K562 (cell line): ENCODE measurements around the gene GALNT13. TPM values are rescaled to one million over a fixed set of nuclear protein-coding genes. Genes with fewer than 3 reads are reported as not detected.

Source experiments
- ATAC-seq: fragments of 200-7000 bp; cut with Tn5 transposase; 3 replicates; pipeline ENCODE4 v1.9.1; 2020; ENCODE audit warnings: moderate library complexity
- BruUV-seq: library from RNA; stranded (reverse); fragments of 400-500 nt; replicated peaks from 2 replicates; lab custom pipeline; 2021; lab: Mats Ljungman, UMichigan
- CTCF ChIA-PET: fragments of 300-600 bp; formaldehyde crosslinking; extraction: SDS; loops from one replicate; lab custom pipeline; 2021; ENCODE audit warnings: low intra/inter-chr PET ratio; lab: Yijun Ruan, JAX
- POLR2A ChIA-PET: fragments of 300-600, 350-650 bp; sonication (Branson Sonifier 250); formaldehyde crosslinking; extraction: SDS; loops from one replicate; lab custom pipeline; 2021; ENCODE audit warnings: antibody characterized with exemption, inconsistent platforms; lab: Yijun Ruan, JAX
- DNase-seq, 4 experiments: peaks; one replicate each; pipeline versions ENCODE4 v3.0.0 to v3.0.0-alpha.2; 2011 to 2018; ENCODE audit warnings: low spot score in 3 of 4, mixed read lengths in 3 of 4; ENCODE audit errors: extremely low read depth in 1 of 4
- FAIRE-seq: peaks from 2 replicates; lab custom pipeline; 2011; peaks lifted over from hg19 to GRCh38; lab: Jason Lieb, UNC
- H2AFZ ChIP-seq: 2 replicates; pipeline ENCODE4 v1.6.0; 2011; ENCODE audit warnings: low read depth, low read length, control low read depth, inconsistent platforms
- H3K27ac ChIP-seq: fragments of 200-600 bp; 3 replicates; pipeline ENCODE4 v1.8.0; 2011; ENCODE audit warnings: low read depth, mild to moderate bottlenecking, control low read depth, inconsistent platforms, low read length, moderate library complexity, mixed read lengths; ENCODE audit errors: extremely low read depth
- H3K27me3 ChIP-seq, 2 experiments: fragments of 300-600 bp in 1 of 2; 2 replicates in 1 of 2; 3 replicates in 1 of 2; pipeline versions ENCODE4 v1.6.0 to v1.8.0; 2011; ENCODE audit warnings: inconsistent platforms in 2 of 2, low read length in 2 of 2, mild to moderate bottlenecking in 1 of 2, mixed read lengths in 1 of 2, moderate library complexity in 1 of 2; ENCODE audit not compliant: control insufficient read depth in 2 of 2, insufficient read depth in 2 of 2
- H3K36me3 ChIP-seq: fragments of 300-600 bp; 3 replicates; pipeline ENCODE4 v1.8.0; 2011; ENCODE audit warnings: mild to moderate bottlenecking, low read length, inconsistent platforms; ENCODE audit not compliant: control insufficient read depth, insufficient read depth
- H3K4me1 ChIP-seq, 2 experiments: fragments of 200-600 bp in 1 of 2; replicated peaks in 1 of 2; 2 replicates in 1 of 2; 3 replicates in 1 of 2; pipeline versions ENCODE4 v1.5.1 to v1.8.0; 2011; ENCODE audit warnings: inconsistent platforms in 2 of 2, low read length in 2 of 2, mild to moderate bottlenecking in 1 of 2, mixed read lengths in 1 of 2, moderate library complexity in 1 of 2; ENCODE audit not compliant: control insufficient read depth in 2 of 2, insufficient read depth in 2 of 2
- H3K4me2 ChIP-seq: 2 replicates; pipeline ENCODE4 v1.6.1; 2011; ENCODE audit warnings: low read length, control low read depth, inconsistent platforms, mixed read lengths; ENCODE audit not compliant: insufficient read depth
- H3K4me3 ChIP-seq: fragments of 200-600 bp; sonication (generic), shearing (Covaris generic); 2 replicates; pipeline ENCODE4 v1.5.1; 2016; ENCODE audit warnings: control low read depth, inconsistent platforms
- H3K79me2 ChIP-seq: fragments of 200-600 bp; 3 replicates; pipeline ENCODE4 v1.8.0; 2011; ENCODE audit warnings: low read length, inconsistent platforms; ENCODE audit not compliant: control insufficient read depth, insufficient read depth
- H3K9ac ChIP-seq, 2 experiments: 2 replicates each; pipeline versions ENCODE4 v1.6.0 to v1.6.1; 2011; ENCODE audit warnings: low read depth in 2 of 2, low read length in 2 of 2, control low read depth in 1 of 2, inconsistent platforms in 1 of 2, mild to moderate bottlenecking in 1 of 2, mixed read lengths in 1 of 2; ENCODE audit not compliant: insufficient read depth in 1 of 2
- H3K9me1 ChIP-seq: one replicate; pipeline ENCODE4 v1.6.0; 2011; ENCODE audit warnings: inconsistent platforms, mild to moderate bottlenecking, low read length, moderate library complexity; ENCODE audit not compliant: control insufficient read depth, insufficient read depth
- H3K9me3 ChIP-seq: replicated peaks from 2 replicates; pipeline ENCODE4 v1.5.1; 2011; ENCODE audit warnings: low read depth, low read length, inconsistent platforms; ENCODE audit not compliant: control insufficient read depth, insufficient read depth
- H4K20me1 ChIP-seq: replicated peaks from 2 replicates; pipeline ENCODE4 v1.6.1; 2011; ENCODE audit warnings: low read length, inconsistent platforms, mixed read lengths; ENCODE audit not compliant: control insufficient read depth, insufficient read depth
- BCOR ChIP-seq: fragments of 450-650 bp; IDR thresholded peaks from 2 replicates; pipeline ENCODE4 v1.6.1; 2016
- BRD9 ChIP-seq: fragments of 450-650 bp; IDR thresholded peaks from 2 replicates; pipeline ENCODE4 v1.6.1; 2018; ENCODE audit warnings: low read depth; ENCODE audit not compliant: partially characterized antibody
- CBFA2T2 ChIP-seq: fragments of 450-650 bp; conservative IDR thresholded peaks from 2 replicates; pipeline ENCODE4 v1.6.1; 2017; ENCODE audit warnings: mild to moderate bottlenecking
- KHSRP ChIP-seq: fragments of 450-650 bp; IDR thresholded peaks from 2 replicates; pipeline ENCODE4 v1.6.1; 2017
- MNT ChIP-seq, 2 experiments: fragments of 450-650 bp; conservative IDR thresholded peaks; 2 replicates each; pipeline ENCODE4 v1.6.1; 2017; ENCODE audit warnings: mild to moderate bottlenecking in 2 of 2, moderate library complexity in 2 of 2
- NRF1 ChIP-seq, 2 experiments: fragments of 450-650 bp; IDR thresholded peaks in 1 of 2; conservative IDR thresholded peaks in 1 of 2; 2 replicates each; pipeline ENCODE4 v1.6.1; 2014; ENCODE audit warnings: mild to moderate bottlenecking in 2 of 2
- RBM22 ChIP-seq: fragments of 200-400 bp; formaldehyde crosslinking; IDR thresholded peaks from 2 replicates; pipeline ENCODE4 v1.6.1; 2018; ENCODE audit warnings: low read length, low read depth; ENCODE audit not compliant: poor library complexity, severe bottlenecking
- RNF2 ChIP-seq: sonication (generic); IDR thresholded peaks from 2 replicates; pipeline ENCODE4 v1.6.1; 2016
- SAFB ChIP-seq: fragments of 200-400 bp; formaldehyde crosslinking; IDR thresholded peaks from 2 replicates; pipeline ENCODE4 v1.6.1; 2017; ENCODE audit warnings: low read depth, low read length, borderline replicate concordance
- SIN3B ChIP-seq: fragments of 450-650 bp; IDR thresholded peaks from 2 replicates; pipeline ENCODE4 v1.6.1; 2017; ENCODE audit warnings: low read depth, mild to moderate bottlenecking, moderate library complexity
- SOX6 ChIP-seq: fragments of 450-650 bp; IDR thresholded peaks from 2 replicates; pipeline ENCODE4 v1.6.1; 2014; ENCODE audit warnings: mild to moderate bottlenecking
- TOE1 ChIP-seq, 2 experiments: fragments of 450-650 bp in 1 of 2; sonication (generic) in 1 of 2; formaldehyde crosslinking in 1 of 2; IDR thresholded peaks; 2 replicates each; pipeline versions ENCODE4 v1.7.1 to v1.8.0; 2016 to 2022; ENCODE audit warnings: borderline replicate concordance in 2 of 2, mild to moderate bottlenecking in 2 of 2, antibody characterized with exemption in 1 of 2, inconsistent platforms in 1 of 2, low read depth in 1 of 2, missing genetic modification reagents in 1 of 2, moderate library complexity in 1 of 2
- ZNF347 ChIP-seq: fragments of 450-650 bp; formaldehyde crosslinking; IDR thresholded peaks from 2 replicates; pipeline ENCODE4 v1.4.0; 2020; ENCODE audit warnings: low read depth, mild to moderate bottlenecking, moderate library complexity
- ZNF589 ChIP-seq: fragments of 200-800 bp; sonication (Bioruptor generic); IDR thresholded peaks from 2 replicates; pipeline ENCODE4 v1.6.1; 2016; ENCODE audit warnings: low read depth, missing genetic modification characterization, missing compliant biosample characterization
- WGBS: fragments of 100-300 bp; shearing (Covaris generic); methylation state at CpG from one replicate; pipeline ENCODE4 v1.1.6; 2016; ENCODE audit warnings: low coverage, mixed read lengths; ENCODE audit not compliant: insufficient coverage; ENCODE audit errors: missing lambda C conversion rate; 5-methylcytosine and 5-hydroxymethylcytosine counted together
- in situ Hi-C: fragments of 300-500 bp; cut with MboI; formaldehyde crosslinking; loops from 4 replicates; pipeline ENCODE4 v1.15.0; 2018; ENCODE audit warnings: inconsistent platforms, mixed read lengths
- intact Hi-C: fragments of 100-400 bp; cut with micrococcal nuclease; formaldehyde crosslinking; loops from 2 replicates; pipeline ENCODE4 v1.14.2; 2022
- polyA plus RNA-seq, 8 experiments: library from polyadenylated mRNA; depleted of rRNA in 4 of 8; stranded (reverse) in 5 of 8; unstranded in 3 of 8; fragments of >200 nt; fragmentation: Nextera tagmentation in 2 of 8; fragmentation: Illumina TruSeq in 1 of 8; extraction: Ambion mirVana in 2 of 8; extraction: Trizol in 1 of 8; gene quantifications; 2 replicates each; pipeline versions ENCODE4 v1.2.1 to v1.2.3, GENCODE V29; 2011 to 2014; ENCODE audit warnings: inconsistent platforms in 1 of 8, missing spikeins in 1 of 8
- total RNA-seq, 7 experiments: library from RNA; depleted of rRNA in 6 of 7; stranded (reverse); fragments of >200 nt in 6 of 7; fragmentation: Illumina TruSeq in 2 of 7; extraction: Trizol in 2 of 7; gene quantifications; 2 replicates each; pipeline versions ENCODE4 v1.2.1 to v1.2.3, GENCODE V29; 2011 to 2021; ENCODE audit warnings: low replicate concordance in 1 of 7

The GALNT13 gene
- total and polyA plus RNA-seq, 9 of the 15 experiments (the other 6 are each of a cell fraction or from before 2014, with no cell fraction given), result not detected

- Histone ChIP-seq H3K4me3 (no peak overlapping the region), H3K27me3 (no peaks in the 10 kb centered on the region), H3K27ac (no peak overlapping the region), H3K4me2 (no peak overlapping the region), H2AFZ (no peak overlapping the region), H3K79me2 (no peaks in the 10 kb centered on the region), H3K9ac (no peak overlapping the region), H4K20me1 (no peaks in the 10 kb centered on the region), H3K9me3 (peaks cover 2% of the 10 kb centered on the region), H3K36me3 (no peaks in the 10 kb centered on the region), H3K9me1 (no peaks in the 10 kb centered on the region), H3K4me1 (no peaks in the 10 kb centered on the region)
- in situ Hi-C loops (no loop called here), intact Hi-C loops (no loop called here)
- TF ChIP-seq SAFB (no peak), SOX6 (no peak), MNT (conservative IDR thresholded peaks at IDR 0.05) (no peak), BCOR (no peak), BRD9 (no peak), SIN3B (no peak), CBFA2T2 (no peak), ZNF347 (no peak), ZNF589 (CRISPR knock-in tag) (no peak), TOE1 (IDR thresholded peaks at IDR 0.05; ENCODE audit: borderline replicate concordance) (no peak), TOE1 (CRISPR knock-in tag; IDR thresholded peaks at IDR 0.05; ENCODE audit: borderline replicate concordance, low read depth) (no peak), KHSRP (no peak), RNF2 (no peak), NRF1 (conservative IDR thresholded peaks at IDR 0.05 in 1 of 2, IDR thresholded peaks at IDR 0.05 in 1 of 2) (no peak), RBM22 (no peak)
- BruUV-seq, result no TSS peak
- ATAC-seq (no peak), DNase-seq (no peak), FAIRE-seq (no peak)
- WGBS, result 0% methylated on average over 6 of the region's 6 CpGs
- ChIA-PET CTCF (no interaction called here), POLR2A (no interaction called here)
Observed at GRCh38 chr2:154449951-154450658, 578.4 kb downstream of the GALNT13 start.
